Measurements from ENCODE around the gene GOSR2.

DNA sequence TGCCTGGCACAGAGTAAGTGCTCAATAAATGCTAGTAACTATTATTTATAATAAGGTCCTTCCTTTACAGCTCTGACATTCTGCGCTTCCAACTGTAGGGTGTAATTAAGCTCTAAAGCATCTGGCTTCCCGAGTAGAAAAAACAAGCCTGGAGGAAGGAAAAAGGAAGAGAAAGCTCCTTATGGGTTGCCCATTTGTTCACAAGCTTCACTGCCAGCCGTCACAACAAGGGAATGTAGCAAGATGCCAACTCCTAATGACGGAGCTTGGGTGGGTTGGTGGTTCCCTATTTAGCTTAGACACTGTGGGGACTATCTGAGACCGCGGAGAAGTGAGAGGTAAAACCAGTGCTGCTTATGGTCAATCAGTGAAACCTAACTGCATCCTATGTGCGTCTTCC is 63.4 kb downstream of the GOSR2 start:
- TF ChIP-seq, protein P1, sequence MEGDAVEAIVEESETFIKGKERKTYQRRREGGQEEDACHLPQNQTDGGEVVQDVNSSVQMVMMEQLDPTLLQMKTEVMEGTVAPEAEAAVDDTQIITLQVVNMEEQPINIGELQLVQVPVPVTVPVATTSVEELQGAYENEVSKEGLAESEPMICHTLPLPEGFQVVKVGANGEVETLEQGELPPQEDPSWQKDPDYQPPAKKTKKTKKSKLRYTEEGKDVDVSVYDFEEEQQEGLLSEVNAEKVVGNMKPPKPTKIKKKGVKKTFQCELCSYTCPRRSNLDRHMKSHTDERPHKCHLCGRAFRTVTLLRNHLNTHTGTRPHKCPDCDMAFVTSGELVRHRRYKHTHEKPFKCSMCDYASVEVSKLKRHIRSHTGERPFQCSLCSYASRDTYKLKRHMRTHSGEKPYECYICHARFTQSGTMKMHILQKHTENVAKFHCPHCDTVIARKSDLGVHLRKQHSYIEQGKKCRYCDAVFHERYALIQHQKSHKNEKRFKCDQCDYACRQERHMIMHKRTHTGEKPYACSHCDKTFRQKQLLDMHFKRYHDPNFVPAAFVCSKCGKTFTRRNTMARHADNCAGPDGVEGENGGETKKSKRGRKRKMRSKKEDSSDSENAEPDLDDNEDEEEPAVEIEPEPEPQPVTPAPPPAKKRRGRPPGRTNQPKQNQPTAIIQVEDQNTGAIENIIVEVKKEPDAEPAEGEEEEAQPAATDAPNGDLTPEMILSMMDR (IDR thresholded peaks at IDR 0.05 in 2 of 3, conservative IDR thresholded peaks at IDR 0.05 in 1 of 3; ENCODE audit: borderline replicate concordance in 1 of 3, insufficient read depth in 1 of 3, low read depth in 2 of 3, low read length in 2 of 3) = no peak
- TF ChIP-seq POLR2A (IDR thresholded peaks at IDR 0.05; ENCODE audit: borderline replicate concordance, extremely low read depth, insufficient read depth, insufficient read length) (no peak), EZH2 (IDR thresholded peaks at IDR 0.05) (no peak)
- TF ChIP-seq, protein P2, sequence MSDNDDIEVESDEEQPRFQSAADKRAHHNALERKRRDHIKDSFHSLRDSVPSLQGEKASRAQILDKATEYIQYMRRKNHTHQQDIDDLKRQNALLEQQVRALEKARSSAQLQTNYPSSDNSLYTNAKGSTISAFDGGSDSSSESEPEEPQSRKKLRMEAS (IDR thresholded peaks at IDR 0.05) = no peak

Data from HCT116 (cell line).